ENCODE data around the gene CDKN3. TPM values are rescaled to one million over a fixed set of nuclear protein-coding genes. Genes with fewer than 3 reads are reported as not detected.
"Not testable (repeated sequence)": the region's sequence is repeated elsewhere in the genome, so short reads cannot be mapped to it uniquely, and the experiment has no call there.

The CDKN3 gene
- polyA plus RNA-seq, 1 experiment: 28.7 TPM

DNA sequence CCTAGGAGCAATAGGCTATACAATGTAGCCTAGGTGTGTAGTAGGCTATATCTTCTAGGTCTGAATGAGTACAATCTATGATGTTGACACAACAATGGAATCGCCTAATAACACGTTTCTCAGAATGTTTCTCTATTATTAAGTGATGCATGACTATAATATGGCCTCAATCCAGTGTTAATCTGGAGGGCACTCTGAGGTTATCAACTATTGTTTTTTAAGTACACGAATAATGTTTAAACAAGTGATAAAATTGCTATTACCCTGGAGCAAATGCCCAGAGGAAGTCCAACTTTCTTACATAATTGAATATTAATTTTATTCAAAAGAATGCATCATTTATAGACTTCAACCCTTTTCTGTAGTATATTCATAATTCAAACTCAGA is 60.8 kb downstream of the CDKN3 start:
- Histone ChIP-seq H3K36me3 (ENCODE audit: control insufficient read depth, insufficient read depth, low read length) (no peaks in the 10 kb centered on the region), H3K4me3 (ENCODE audit: low read depth, low read length) (no peak overlapping the region), H3K27me3 (ENCODE audit: control insufficient read depth, insufficient read depth, low read length) (no peaks in the 10 kb centered on the region)
- ChIA-PET CTCF (interaction anchor here (0.6 kb wide), 1 partner anchor 32 kb away, joined by 3 read pairs; no protein-coding TSS in a partner anchor), POLR2A (no interaction called here)
- no peak for TF ChIP-seq CTCF (IDR thresholded peaks at IDR 0.05; ENCODE audit: insufficient read depth, low read depth, low read length)
- DNase-seq (ENCODE audit: low read depth): no peak

DNA sequence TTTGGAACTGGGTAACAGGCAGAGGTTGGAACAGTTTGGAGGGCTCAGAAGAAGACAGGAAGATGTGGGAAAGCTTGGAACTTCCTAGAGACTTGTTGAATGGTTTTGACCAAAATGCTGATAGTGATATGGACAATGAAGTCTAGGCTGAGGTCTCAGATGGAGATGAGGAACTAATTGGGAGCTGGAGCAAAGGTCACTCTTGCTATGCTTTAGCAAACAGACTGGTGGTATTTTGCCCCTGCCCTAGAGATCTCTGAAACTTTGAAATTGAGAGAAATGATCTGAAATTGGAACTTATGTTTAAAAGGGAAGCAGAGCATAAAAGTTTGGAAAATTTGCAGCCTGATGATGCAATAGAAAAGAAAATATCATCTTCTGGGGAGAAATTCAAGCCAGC is 61.7 kb downstream of the CDKN3 start:
- DNase-seq (ENCODE audit: low read depth); H3K4me3 ChIP-seq (ENCODE audit: low read depth, low read length); CTCF ChIA-PET; POLR2A ChIA-PET; H3K36me3 ChIP-seq (ENCODE audit: control insufficient read depth, insufficient read depth, low read length); H3K27me3 ChIP-seq (ENCODE audit: control insufficient read depth, insufficient read depth, low read length): not testable (repeated sequence)

DNA sequence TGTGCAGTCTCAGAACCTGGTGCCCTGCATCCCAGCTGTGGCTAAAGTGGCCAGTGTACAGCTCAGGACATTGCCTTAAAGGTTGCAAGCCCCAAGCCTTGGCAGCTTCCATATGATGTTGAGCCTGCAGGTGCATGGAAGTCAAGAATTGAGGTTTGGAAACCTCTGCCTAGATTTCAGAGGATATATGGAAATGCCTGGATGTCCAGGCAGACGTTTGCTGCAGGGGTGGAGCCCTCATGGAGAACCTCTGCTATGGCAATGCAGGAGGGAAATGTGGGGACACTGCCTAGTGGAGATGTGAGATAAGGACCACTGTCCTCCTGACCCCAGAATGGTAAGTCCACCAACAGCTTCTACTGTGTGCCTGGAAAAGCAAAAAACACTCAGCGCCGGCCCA is 62.3 kb downstream of the CDKN3 start:
- CTCF ChIA-PET: no interaction called here
- POLR2A ChIA-PET: no interaction called here
- Histone ChIP-seq H3K4me3 (ENCODE audit: low read depth, low read length) (no peak overlapping the region), H3K36me3 (ENCODE audit: control insufficient read depth, insufficient read depth, low read length) (no peaks in the 10 kb centered on the region), H3K27me3 (ENCODE audit: control insufficient read depth, insufficient read depth, low read length) (no peaks in the 10 kb centered on the region)
- no peak for DNase-seq (ENCODE audit: low read depth)
- no peak for TF ChIP-seq CTCF (IDR thresholded peaks at IDR 0.05; ENCODE audit: insufficient read depth, low read depth, low read length)

- POLR2A ChIA-PET: no interaction called here
- H3K4me3 ChIP-seq (ENCODE audit: low read depth, low read length): no peak overlapping the region
- H3K27me3 ChIP-seq (ENCODE audit: control insufficient read depth, insufficient read depth, low read length): no peaks in the 10 kb centered on the region
- DNase-seq (ENCODE audit: low read depth): no peak
- no peaks in the 10 kb centered on the region for H3K36me3 ChIP-seq (ENCODE audit: control insufficient read depth, insufficient read depth, low read length)
- TF ChIP-seq CTCF (IDR thresholded peaks at IDR 0.05; ENCODE audit: insufficient read depth, low read depth, low read length): no peak
- CTCF ChIA-PET: no interaction called here
Observed at GRCh38 chr14:54462048-54462447, 65.2 kb downstream of the CDKN3 start.

DNA sequence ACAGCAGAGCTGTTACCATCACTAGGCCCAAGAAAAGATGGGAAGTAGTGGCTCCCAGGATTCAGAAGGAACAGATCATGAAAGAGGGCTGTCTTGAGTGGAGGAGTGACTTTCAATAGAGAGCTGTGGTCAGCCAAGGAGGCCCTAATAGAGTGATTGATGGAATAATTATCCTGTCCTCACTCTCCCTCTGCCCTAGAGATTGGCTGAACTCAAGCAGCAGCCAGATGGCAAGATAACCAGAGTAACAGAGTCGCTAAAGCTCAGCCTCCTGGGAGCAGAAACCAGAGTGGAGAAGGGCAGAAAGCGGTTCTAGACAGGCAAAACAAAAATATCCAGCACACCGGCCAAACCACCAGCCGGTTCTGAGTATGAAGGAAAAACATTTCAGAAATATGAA is 68.8 kb downstream of the CDKN3 start:
- DNase-seq (ENCODE audit: low read depth): no peak
- H3K4me3 ChIP-seq (ENCODE audit: low read depth, low read length): no peak overlapping the region
- TF ChIP-seq CTCF (IDR thresholded peaks at IDR 0.05; ENCODE audit: insufficient read depth, low read depth, low read length): no peak
- POLR2A ChIA-PET: interaction anchor here (0.6 kb wide), 1 partner anchor 33 kb away, joined by 3 read pairs; no protein-coding TSS in a partner anchor
- CTCF ChIA-PET: interaction anchor here (0.6 kb wide), 1 partner anchor 102 kb away, joined by 3 read pairs; no protein-coding TSS in a partner anchor
- no peaks in the 10 kb centered on the region for H3K27me3 ChIP-seq (ENCODE audit: control insufficient read depth, insufficient read depth, low read length)
- no peaks in the 10 kb centered on the region for H3K36me3 ChIP-seq (ENCODE audit: control insufficient read depth, insufficient read depth, low read length)

DNA sequence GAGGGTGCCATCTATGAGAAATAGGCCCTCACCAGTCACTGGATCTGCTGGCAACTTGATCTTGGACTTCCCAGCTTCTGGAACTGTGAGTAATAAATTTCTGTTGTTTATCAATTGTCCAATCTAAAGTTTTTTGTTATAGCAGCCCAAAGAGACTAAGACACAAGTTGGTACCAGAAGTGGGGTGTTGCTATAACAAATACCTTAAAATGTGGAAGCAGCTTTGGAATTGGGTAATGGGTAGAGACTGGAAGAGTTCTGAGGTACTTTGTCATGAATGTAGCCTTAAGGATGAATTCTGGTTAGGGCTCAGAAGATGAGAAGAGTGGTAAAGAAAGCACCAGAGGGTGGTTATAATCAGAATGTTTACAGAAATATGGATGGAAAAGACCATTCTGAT is 70.5 kb downstream of the CDKN3 start:
- no peaks in the 10 kb centered on the region for H3K27me3 ChIP-seq (ENCODE audit: control insufficient read depth, insufficient read depth, low read length)
- ChIA-PET POLR2A (no interaction called here), CTCF (no interaction called here)
- H3K36me3 ChIP-seq (ENCODE audit: control insufficient read depth, insufficient read depth, low read length): no peaks in the 10 kb centered on the region
- no peak for DNase-seq (ENCODE audit: low read depth)
- H3K4me3 ChIP-seq (ENCODE audit: low read depth, low read length): no peak overlapping the region
- TF ChIP-seq CTCF (IDR thresholded peaks at IDR 0.05; ENCODE audit: insufficient read depth, low read depth, low read length): no peak
